ENCODE results near the gene LTBP3.
"Not testable (repeated sequence)": the region's sequence is repeated elsewhere in the genome, so short reads cannot be mapped to it uniquely, and the experiment has no call there.

- TF ChIP-seq YY1 (IDR thresholded peaks at IDR 0.05; ENCODE audit: insufficient read depth, insufficient read length); SUZ12 (IDR thresholded peaks at IDR 0.05; ENCODE audit: extremely low read depth, insufficient read depth, insufficient read length); ZNF274 (IDR thresholded peaks at IDR 0.05; ENCODE audit: low read depth, low read length): not testable (repeated sequence)
These were observed 6.9 kb upstream of the LTBP3 start for GRCh38 chr11:65564879-65565559.

Measured in NT2/D1 (cell line).